Measurements from ENCODE around the gene SLC7A4. TPM values are rescaled to one million over a fixed set of nuclear protein-coding genes. Genes with fewer than 3 reads are reported as not detected.

SLC7A4 gene
- total and polyA plus RNA-seq, 12 donors, result 0.73 to 7.2 (median 3.3) TPM

DNA sequence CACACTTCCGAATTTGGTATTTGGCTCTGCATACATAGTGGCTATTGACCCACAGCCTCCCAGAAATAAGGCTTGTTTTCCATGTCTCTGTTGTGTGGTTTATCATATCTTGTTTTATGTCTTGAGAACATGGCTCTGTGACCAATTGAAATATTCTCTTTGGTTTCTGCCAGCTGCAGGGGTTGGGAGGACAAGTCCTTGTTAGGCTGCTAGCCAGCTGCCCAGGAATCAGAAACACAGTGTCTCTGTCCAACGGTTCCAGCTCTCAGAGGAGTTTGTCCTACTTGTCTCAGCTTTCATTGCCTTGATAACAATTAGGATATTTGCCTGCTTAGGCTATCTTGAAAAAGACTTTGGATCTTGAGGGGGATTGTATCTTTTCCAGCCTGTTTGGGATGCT lies 6.0 kb upstream of the SLC7A4 start:
- 25 to 46% (median 40%) methylated on average over 2 of the region's 2 CpGs for WGBS, 4 donors
- DNase-seq, result peak in 3 of 7 donors; percentile 54 to 78 (median 55)
- peaks cover 0 to 9% of the 10 kb centered on the region in 2 donors for H3K4me1 ChIP-seq (replicated peaks in 1 of 2)
- H3K9me3 ChIP-seq (replicated peaks in 1 of 3), result no peaks in the 10 kb centered on the region
- no peak overlapping the region for H3K4me3 ChIP-seq
- TF ChIP-seq, protein P1, sequence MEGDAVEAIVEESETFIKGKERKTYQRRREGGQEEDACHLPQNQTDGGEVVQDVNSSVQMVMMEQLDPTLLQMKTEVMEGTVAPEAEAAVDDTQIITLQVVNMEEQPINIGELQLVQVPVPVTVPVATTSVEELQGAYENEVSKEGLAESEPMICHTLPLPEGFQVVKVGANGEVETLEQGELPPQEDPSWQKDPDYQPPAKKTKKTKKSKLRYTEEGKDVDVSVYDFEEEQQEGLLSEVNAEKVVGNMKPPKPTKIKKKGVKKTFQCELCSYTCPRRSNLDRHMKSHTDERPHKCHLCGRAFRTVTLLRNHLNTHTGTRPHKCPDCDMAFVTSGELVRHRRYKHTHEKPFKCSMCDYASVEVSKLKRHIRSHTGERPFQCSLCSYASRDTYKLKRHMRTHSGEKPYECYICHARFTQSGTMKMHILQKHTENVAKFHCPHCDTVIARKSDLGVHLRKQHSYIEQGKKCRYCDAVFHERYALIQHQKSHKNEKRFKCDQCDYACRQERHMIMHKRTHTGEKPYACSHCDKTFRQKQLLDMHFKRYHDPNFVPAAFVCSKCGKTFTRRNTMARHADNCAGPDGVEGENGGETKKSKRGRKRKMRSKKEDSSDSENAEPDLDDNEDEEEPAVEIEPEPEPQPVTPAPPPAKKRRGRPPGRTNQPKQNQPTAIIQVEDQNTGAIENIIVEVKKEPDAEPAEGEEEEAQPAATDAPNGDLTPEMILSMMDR (IDR thresholded peaks at IDR 0.05), result no peak
- TF ChIP-seq POLR2A (IDR thresholded peaks at IDR 0.05), result no peak
- peak overlapping the region in 4 of 5 donors; percentile 41 to 82 (median 56) for H3K27ac ChIP-seq
- H3K27me3 ChIP-seq, result no peaks in the 10 kb centered on the region
- H3K36me3 ChIP-seq (replicated peaks in 1 of 2), result no peaks in the 10 kb centered on the region
- intact Hi-C loops (cut with DNase I), result no loop called here

DNA sequence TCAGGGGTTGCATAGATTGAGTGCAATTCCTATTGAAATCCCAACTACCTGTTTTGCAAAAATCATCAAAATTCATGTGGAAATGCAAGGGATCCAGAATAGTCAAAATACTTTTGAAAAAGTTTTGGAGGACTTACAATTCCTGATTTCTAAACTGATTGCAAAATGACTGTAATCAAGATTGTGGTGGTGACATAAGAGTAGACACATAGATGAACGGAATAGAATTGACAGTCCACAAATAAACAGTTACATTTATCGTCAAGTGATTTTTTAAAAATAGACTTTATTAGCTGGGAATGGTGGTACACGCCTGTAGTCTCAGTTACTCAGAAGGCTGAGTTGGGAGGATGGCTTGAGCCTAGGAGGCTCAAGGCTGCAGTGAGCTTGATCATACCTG lies 2.6 kb upstream of the SLC7A4 start:
- intact Hi-C loops (cut with DNase I), result no loop called here
- WGBS, 4 donors, result 78 to 92% (median 82%) methylated on average over 3 of the region's 3 CpGs
- H3K36me3 ChIP-seq (replicated peaks in 1 of 2), result no peaks in the 10 kb centered on the region
- DNase-seq, result no peak
- no peak overlapping the region for H3K27ac ChIP-seq
- TF ChIP-seq, protein P1 (IDR thresholded peaks at IDR 0.05), result no peak
- no peak for TF ChIP-seq POLR2A (IDR thresholded peaks at IDR 0.05)
- no peaks in the 10 kb centered on the region for H3K9me3 ChIP-seq (replicated peaks in 1 of 3)
- no peak overlapping the region for H3K4me3 ChIP-seq
- H3K4me1 ChIP-seq (replicated peaks in 1 of 2), result peaks cover 13 to 14% of the 10 kb centered on the region in 2 donors
- H3K27me3 ChIP-seq, result no peaks in the 10 kb centered on the region

DNA sequence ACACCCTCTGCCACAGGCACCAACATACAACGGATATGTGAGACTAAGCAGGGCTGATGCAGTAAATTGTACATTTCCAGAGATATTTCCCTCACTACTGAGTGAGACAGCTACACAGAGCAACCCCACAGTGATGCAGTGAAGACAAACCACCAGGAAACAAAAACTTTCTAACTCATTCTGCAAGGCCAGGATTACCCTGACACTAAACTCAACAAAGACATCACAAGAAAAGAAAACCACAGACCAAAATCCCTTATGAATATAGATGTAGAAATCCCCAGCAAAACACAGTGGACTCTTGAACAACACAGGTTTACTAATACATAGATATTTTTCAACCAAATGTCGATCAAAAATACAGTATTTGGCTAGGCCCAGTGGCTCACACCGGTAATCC lies 1.5 kb upstream of the SLC7A4 start:
- Histone ChIP-seq H3K4me1 (replicated peaks in 1 of 2) (peaks cover 13 to 14% of the 10 kb centered on the region in 2 donors), H3K27ac (no peak overlapping the region), H3K27me3 (no peaks in the 10 kb centered on the region), H3K36me3 (replicated peaks in 1 of 2) (no peaks in the 10 kb centered on the region), H3K4me3 (no peak overlapping the region), H3K9me3 (replicated peaks in 1 of 3) (no peaks in the 10 kb centered on the region)
- WGBS, 4 donors, result 91 to 95% (median 93%) methylated on average over 3 of the region's 3 CpGs
- DNase-seq, result no peak
- TF ChIP-seq, protein P1 (IDR thresholded peaks at IDR 0.05), result no peak
- TF ChIP-seq POLR2A (IDR thresholded peaks at IDR 0.05), result no peak
- intact Hi-C loops (cut with DNase I), result no loop called here

DNA sequence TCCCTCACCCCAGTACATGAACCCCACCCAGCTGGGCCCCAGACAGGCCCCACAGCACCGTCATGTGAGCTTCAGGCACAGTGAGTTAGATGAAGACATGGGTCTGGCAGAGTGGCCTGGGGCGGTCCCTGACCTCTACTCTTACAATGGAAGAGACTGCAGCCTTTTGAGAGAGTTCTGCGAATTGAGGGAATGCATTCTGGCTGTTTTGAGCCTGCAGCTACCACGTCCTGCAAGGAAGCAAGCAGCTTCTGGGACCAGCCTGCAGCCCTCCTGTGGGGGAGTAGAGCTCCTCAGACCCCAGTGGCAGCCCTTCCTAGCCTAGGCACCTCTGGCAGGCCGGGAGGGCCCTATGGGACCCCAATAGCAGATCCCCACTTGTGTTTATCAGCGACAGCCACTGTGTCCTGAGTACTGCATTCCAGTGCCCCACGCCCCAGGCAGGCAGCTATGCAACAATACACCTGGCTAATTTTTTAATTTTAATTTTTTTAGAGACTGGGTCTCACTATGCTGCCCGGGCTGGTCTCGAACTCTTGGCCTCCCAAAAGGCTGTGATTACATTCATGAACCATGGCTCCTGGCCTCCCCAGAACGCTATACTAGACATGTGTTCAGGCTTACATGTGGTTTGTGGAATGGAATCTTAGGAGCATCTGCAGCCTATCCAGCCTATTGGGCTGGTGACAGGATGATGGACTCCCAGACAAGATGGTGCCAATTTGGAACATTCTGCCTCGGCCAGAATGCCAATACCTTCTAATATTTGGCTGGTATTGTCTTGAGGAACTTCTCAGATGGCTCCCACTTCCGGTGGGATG lies 717 bp upstream of the SLC7A4 start:
- WGBS, 4 donors, result 75 to 83% (median 78%) methylated on average over 12 of the region's 12 CpGs
- Histone ChIP-seq H3K4me3 (peak overlapping the region in 1 of 4 donors; percentile 44), H3K27me3 (no peaks in the 10 kb centered on the region), H3K9me3 (replicated peaks in 1 of 3) (no peaks in the 10 kb centered on the region), H3K27ac (peak overlapping the region in 2 of 5 donors; percentile 8 to 50), H3K4me1 (replicated peaks in 1 of 2) (peaks cover 13 to 14% of the 10 kb centered on the region in 2 donors), H3K36me3 (replicated peaks in 1 of 2) (no peaks in the 10 kb centered on the region)
- intact Hi-C loops (cut with DNase I), result no loop called here
- TF ChIP-seq POLR2A (IDR thresholded peaks at IDR 0.05), result no peak
- TF ChIP-seq, protein P1 (IDR thresholded peaks at IDR 0.05), result no peak
- DNase-seq, result no peak

All from adrenal gland (tissue), 12 donors.